ENCODE results near the gene CPA1. TPM values are rescaled to one million over a fixed set of nuclear protein-coding genes. Genes with fewer than 3 reads are reported as not detected.

The CPA1 gene
- total RNA-seq, 2 experiments from 2014 or later: not detected

DNA sequence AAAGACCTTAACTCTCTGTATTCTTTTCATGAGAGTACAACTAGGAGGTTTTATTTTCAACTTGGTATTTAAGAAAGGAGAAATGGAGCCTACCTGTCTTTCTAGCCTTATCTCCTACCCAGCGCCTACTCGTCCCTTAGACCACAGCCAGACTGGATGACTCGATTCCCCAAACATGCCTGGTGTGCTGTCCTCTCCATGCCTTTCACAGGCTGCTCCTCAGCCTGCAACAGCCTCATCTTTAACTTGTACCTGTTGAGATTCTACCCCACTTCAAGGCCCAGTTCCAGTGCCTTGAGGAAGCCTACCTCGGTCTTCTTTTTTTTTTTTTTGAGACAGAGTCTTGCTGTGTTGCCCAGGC, 29.4 kb downstream of the CPA1 start:
- ChIA-PET POLR2A (no interaction called here), CTCF (no interaction called here)
- Mint-ChIP-seq H3K4me1 (ENCODE audit: low read depth) (no peaks in the 10 kb centered on the region), H3K27ac (no peak overlapping the region), H3K27me3 (no peaks in the 10 kb centered on the region), H3K9me3 (no peaks in the 10 kb centered on the region), H3K36me3 (peaks cover 2% of the 10 kb centered on the region), H3K4me3 (no peak overlapping the region)
- no peak for DNase-seq
- intact Hi-C loops (cut with micrococcal nuclease): loop anchor here (10.0 kb wide), 1 partner anchor 165 kb away; no protein-coding TSS in a partner anchor

DNA sequence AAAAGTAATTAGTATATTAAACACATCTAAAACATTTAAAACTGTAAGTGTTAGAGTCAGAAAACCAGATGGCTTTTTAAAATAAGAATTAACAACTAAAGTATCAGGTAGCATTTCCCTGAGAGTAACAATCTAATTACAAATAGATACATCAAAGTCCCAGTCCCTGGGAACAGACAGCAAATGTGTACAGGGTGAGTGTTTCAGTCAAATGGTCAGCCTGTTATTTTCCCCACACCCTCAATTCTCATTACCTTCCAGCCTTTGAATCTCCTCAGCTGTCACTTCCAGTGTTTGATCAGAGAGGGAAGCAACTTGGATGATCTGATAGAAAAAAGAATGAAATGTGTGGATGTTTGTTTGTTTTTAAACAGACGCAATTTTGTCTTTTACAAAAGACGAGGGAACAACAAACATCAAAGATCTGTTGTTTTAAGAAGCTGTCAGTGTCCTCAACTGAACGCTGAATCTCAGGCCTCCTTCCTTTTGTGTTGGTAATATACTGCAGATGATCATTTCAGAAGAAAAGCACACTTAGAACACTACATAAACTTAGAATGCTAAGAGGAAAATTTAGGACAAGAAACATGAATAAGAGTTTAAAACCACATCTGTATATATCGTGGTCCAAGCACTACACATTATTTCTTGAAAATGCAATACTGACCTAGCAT, 30.7 kb downstream of the CPA1 start:
- Mint-ChIP-seq H3K4me1 (ENCODE audit: low read depth) (peaks cover 9% of the 10 kb centered on the region), H3K27me3 (no peaks in the 10 kb centered on the region), H3K36me3 (peaks cover 2% of the 10 kb centered on the region), H3K9me3 (no peaks in the 10 kb centered on the region), H3K27ac (no peak overlapping the region), H3K4me3 (no peak overlapping the region)
- ChIA-PET CTCF (no interaction called here), POLR2A (no interaction called here)
- intact Hi-C loops (cut with micrococcal nuclease): loop anchor here (10.0 kb wide), 1 partner anchor 166 kb away; no protein-coding TSS in a partner anchor
- DNase-seq: no peak

DNA sequence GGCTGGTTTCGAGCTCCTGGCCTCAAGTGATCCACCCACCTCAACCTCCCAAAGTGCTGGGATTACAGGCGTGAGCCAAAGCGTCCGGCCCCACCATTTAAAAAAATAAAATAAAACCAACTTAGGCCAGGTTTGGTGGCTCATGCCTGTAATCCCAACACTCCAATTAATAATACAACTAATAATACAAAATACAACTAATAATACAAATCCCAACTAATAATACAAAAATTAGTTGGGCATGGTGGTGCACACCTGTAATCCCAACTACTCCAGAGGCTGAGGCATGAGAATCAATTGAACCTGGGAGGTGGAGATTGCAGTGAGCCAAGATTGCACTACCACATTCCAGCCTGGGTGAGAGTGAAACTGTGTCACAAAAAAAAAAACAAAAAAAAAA, 32.9 kb downstream of the CPA1 start:
- Mint-ChIP-seq H3K4me1 (ENCODE audit: low read depth) (peaks cover 30% of the 10 kb centered on the region), H3K27me3 (no peaks in the 10 kb centered on the region), H3K9me3 (no peaks in the 10 kb centered on the region), H3K27ac (no peak overlapping the region), H3K36me3 (peaks cover 2% of the 10 kb centered on the region), H3K4me3 (no peak overlapping the region)
- no peak for DNase-seq
- intact Hi-C loops (cut with micrococcal nuclease): loop anchor here (10.0 kb wide), 1 partner anchor 168 kb away; no protein-coding TSS in a partner anchor
- ChIA-PET CTCF (interaction anchor here (0.6 to 1.0 kb wide), 3 partner anchors 14 to 332 kb away, joined by 3 to 4 read pairs (median 3); no protein-coding TSS in a partner anchor), POLR2A (no interaction called here)

GRCh38 chr7:130415006-130415405, 34.7 kb downstream of the CPA1 start:
- Mint-ChIP-seq H3K4me1 (ENCODE audit: low read depth) (peaks cover 37% of the 10 kb centered on the region), H3K4me3 (no peak overlapping the region), H3K36me3 (no peaks in the 10 kb centered on the region), H3K27me3 (no peaks in the 10 kb centered on the region), H3K27ac (no peak overlapping the region), H3K9me3 (no peaks in the 10 kb centered on the region)
- ChIA-PET POLR2A (no interaction called here), CTCF (no interaction called here)
- intact Hi-C loops (cut with micrococcal nuclease): loop anchor here (2.0 to 10.0 kb wide), 2 partner anchors 20 to 170 kb away; no protein-coding TSS in a partner anchor
- no peak for DNase-seq

DNA sequence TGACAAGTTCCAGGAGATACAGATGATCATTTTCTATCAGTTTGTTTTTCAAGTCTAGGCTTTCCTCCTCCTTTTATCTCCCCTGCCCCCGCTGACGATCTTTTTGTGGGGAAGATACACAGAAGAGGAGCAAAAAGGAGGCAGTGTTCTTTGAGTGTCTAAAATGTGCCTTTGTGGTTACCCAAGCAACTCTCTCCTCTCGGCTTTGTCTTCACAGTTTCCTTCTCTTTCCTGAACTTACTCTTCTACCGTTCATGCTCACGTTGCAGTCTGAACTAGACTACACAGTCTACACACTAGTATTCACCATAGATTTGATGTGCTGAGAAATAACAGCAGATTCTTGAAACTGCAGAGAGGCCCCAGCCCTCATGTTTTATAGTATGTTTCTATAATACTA, 36.9 kb downstream of the CPA1 start:
- Mint-ChIP-seq H3K9me3 (no peaks in the 10 kb centered on the region), H3K36me3 (no peaks in the 10 kb centered on the region), H3K4me3 (no peak overlapping the region), H3K4me1 (ENCODE audit: low read depth) (peaks cover 45% of the 10 kb centered on the region), H3K27ac (peak overlapping the region; percentile 43), H3K27me3 (no peaks in the 10 kb centered on the region)
- CTCF ChIA-PET: no interaction called here
- peak; percentile 31 for DNase-seq
- POLR2A ChIA-PET: no interaction called here
- intact Hi-C loops (cut with micrococcal nuclease): loop anchor here (2.0 to 10.0 kb wide), 2 partner anchors 54 to 172 kb away; no protein-coding TSS in a partner anchor

- no peak overlapping the region for H3K27ac Mint-ChIP-seq
- DNase-seq: no peak
- H3K4me1 Mint-ChIP-seq (ENCODE audit: low read depth): peaks cover 46% of the 10 kb centered on the region
- no peaks in the 10 kb centered on the region for H3K36me3 Mint-ChIP-seq
- CTCF ChIA-PET: no interaction called here
- intact Hi-C loops (cut with micrococcal nuclease): loop anchor here (10.0 kb wide), 1 partner anchor 174 kb away; no protein-coding TSS in a partner anchor
- POLR2A ChIA-PET: no interaction called here
- no peaks in the 10 kb centered on the region for H3K27me3 Mint-ChIP-seq
- no peak overlapping the region for H3K4me3 Mint-ChIP-seq
- no peaks in the 10 kb centered on the region for H3K9me3 Mint-ChIP-seq
Measured at GRCh38 chr7:130418306-130418705, 38.0 kb downstream of the CPA1 start.

GRCh38 chr7:130419658-130420057, 39.4 kb downstream of the CPA1 start:
- Mint-ChIP-seq H3K27ac (no peak overlapping the region), H3K4me1 (ENCODE audit: low read depth) (peaks cover 46% of the 10 kb centered on the region), H3K36me3 (no peaks in the 10 kb centered on the region), H3K27me3 (no peaks in the 10 kb centered on the region), H3K9me3 (no peaks in the 10 kb centered on the region), H3K4me3 (no peak overlapping the region)
- ChIA-PET POLR2A (no interaction called here), CTCF (no interaction called here)
- no peak for DNase-seq
- intact Hi-C loops (cut with micrococcal nuclease): loop anchor here (10.0 kb wide), 1 partner anchor 175 kb away; no protein-coding TSS in a partner anchor

DNA sequence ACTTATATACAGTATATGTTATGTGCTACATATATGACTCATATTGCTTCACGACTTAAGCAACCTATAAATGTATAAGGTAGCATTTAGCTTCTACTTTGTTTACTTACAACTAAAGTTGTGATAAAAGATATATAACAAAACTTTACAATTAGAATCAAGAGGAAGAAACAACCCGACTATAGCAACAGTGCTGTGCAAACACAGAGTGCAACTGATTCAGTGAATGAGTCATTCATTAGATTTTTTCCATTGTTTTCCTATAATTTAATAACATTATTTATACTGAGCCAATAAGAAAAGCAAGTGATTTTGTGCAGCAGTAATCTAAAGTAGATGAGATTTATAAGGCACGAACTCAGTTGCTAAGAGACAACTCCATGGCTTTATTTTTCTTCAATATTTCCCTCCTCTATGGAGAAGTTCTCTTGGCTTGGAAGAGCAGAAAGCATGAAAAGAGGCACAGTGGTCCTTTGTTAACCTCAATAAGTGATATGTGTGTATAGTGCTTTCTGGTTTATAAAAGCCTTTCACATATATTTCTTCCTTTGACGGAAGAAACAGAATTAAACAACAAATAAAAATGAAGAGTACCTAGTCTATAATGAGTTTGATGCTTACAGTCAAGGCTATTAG, 40.8 kb downstream of the CPA1 start:
- H3K4me3 Mint-ChIP-seq: no peak overlapping the region
- peaks cover 37% of the 10 kb centered on the region for H3K4me1 Mint-ChIP-seq (ENCODE audit: low read depth)
- H3K27ac Mint-ChIP-seq: no peak overlapping the region
- CTCF ChIA-PET: no interaction called here
- DNase-seq: no peak
- intact Hi-C loops (cut with micrococcal nuclease): no loop called here
- H3K9me3 Mint-ChIP-seq: no peaks in the 10 kb centered on the region
- H3K27me3 Mint-ChIP-seq: no peaks in the 10 kb centered on the region
- POLR2A ChIA-PET: no interaction called here
- H3K36me3 Mint-ChIP-seq: peaks cover 2% of the 10 kb centered on the region

- DNase-seq: peak; percentile 28
- Mint-ChIP-seq H3K4me3 (no peak overlapping the region), H3K9me3 (no peaks in the 10 kb centered on the region), H3K4me1 (ENCODE audit: low read depth) (peaks cover 34% of the 10 kb centered on the region), H3K36me3 (peaks cover 2% of the 10 kb centered on the region), H3K27me3 (no peaks in the 10 kb centered on the region), H3K27ac (no peak overlapping the region)
- ChIA-PET POLR2A (no interaction called here), CTCF (no interaction called here)
- intact Hi-C loops (cut with micrococcal nuclease): no loop called here
Measured at GRCh38 chr7:130421684-130422083, 41.4 kb downstream of the CPA1 start.

GRCh38 chr7:130423501-130424037, 43.3 kb downstream of the CPA1 start:
- no peaks in the 10 kb centered on the region for H3K9me3 Mint-ChIP-seq
- intact Hi-C loops (cut with micrococcal nuclease): no loop called here
- ChIA-PET POLR2A (no interaction called here), CTCF (interaction anchor here (0.8 kb wide), 1 partner anchor 335 kb away, joined by 3 read pairs; no protein-coding TSS in a partner anchor)
- H3K4me3 Mint-ChIP-seq: no peak overlapping the region
- H3K36me3 Mint-ChIP-seq: peaks cover 2% of the 10 kb centered on the region
- peaks cover 20% of the 10 kb centered on the region for H3K4me1 Mint-ChIP-seq (ENCODE audit: low read depth)
- H3K27ac Mint-ChIP-seq: no peak overlapping the region
- no peaks in the 10 kb centered on the region for H3K27me3 Mint-ChIP-seq
- no peak for DNase-seq

GRCh38 chr7:130425796-130426195, 45.5 kb downstream of the CPA1 start:
- POLR2A ChIA-PET: no interaction called here
- intact Hi-C loops (cut with micrococcal nuclease): no loop called here
- Mint-ChIP-seq H3K36me3 (peaks cover 3% of the 10 kb centered on the region), H3K4me1 (ENCODE audit: low read depth) (peaks cover 15% of the 10 kb centered on the region), H3K9me3 (no peaks in the 10 kb centered on the region), H3K27ac (no peak overlapping the region), H3K4me3 (no peak overlapping the region), H3K27me3 (no peaks in the 10 kb centered on the region)
- no peak for DNase-seq
- CTCF ChIA-PET: no interaction called here

DNA sequence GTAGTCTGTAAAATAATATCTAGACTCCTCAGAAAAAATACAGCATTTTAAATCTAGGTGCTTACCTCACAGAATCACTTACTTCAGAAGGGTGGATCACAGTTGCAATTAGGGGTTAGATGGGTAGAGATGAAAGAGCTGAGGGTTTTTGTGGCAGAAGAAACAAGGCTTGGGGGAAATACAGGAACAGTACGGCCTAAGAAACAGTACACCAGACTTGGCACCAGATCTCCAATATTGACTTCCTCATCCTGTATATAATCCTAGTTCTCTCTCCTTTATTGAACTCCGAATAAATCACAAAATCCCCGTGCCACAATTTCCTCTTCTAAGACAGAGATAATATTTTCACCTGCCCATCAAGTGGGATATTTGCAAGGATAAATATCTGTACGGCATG, 46.3 kb downstream of the CPA1 start:
- DNase-seq: no peak
- ChIA-PET POLR2A (no interaction called here), CTCF (no interaction called here)
- Mint-ChIP-seq H3K9me3 (no peaks in the 10 kb centered on the region), H3K36me3 (peaks cover 3% of the 10 kb centered on the region), H3K4me1 (ENCODE audit: low read depth) (peaks cover 12% of the 10 kb centered on the region), H3K27ac (no peak overlapping the region), H3K27me3 (no peaks in the 10 kb centered on the region), H3K4me3 (no peak overlapping the region)
- intact Hi-C loops (cut with micrococcal nuclease): no loop called here

All from activated CD4-positive, alpha-beta memory T cell treated with anti-CD3 and anti-CD28 coated beads for 36 hours (primary cell).